8988T (cell line): Measurements from ENCODE around the gene COG3.

Experiments
- DNase-seq: peaks from one replicate; pipeline ENCODE4 v3.0.0; 2011

Gene COG3

GRCh38 chr13:45448965-45449559, 15.7 kb upstream of the COG3 start:
- DNase-seq: no peak

GRCh38 chr13:45451282-45451681, 13.5 kb upstream of the COG3 start:
- DNase-seq: no peak

GRCh38 chr13:45454204-45454603, 10.5 kb upstream of the COG3 start:
- no peak for DNase-seq

GRCh38 chr13:45456196-45456972, 8.4 kb upstream of the COG3 start:
- DNase-seq: no peak

- no peak for DNase-seq
These were observed 525 bp upstream of the COG3 start for GRCh38 chr13:45464141-45464686.

- DNase-seq: no peak
These were observed 1.6 kb downstream of the COG3 start for GRCh38 chr13:45466359-45466758.

GRCh38 chr13:45468635-45469034, 3.9 kb downstream of the COG3 start:
- no peak for DNase-seq

GRCh38 chr13:45472171-45472705, 7.5 kb downstream of the COG3 start:
- no peak for DNase-seq

- no peak for DNase-seq
These were observed 8.9 kb downstream of the COG3 start for GRCh38 chr13:45473627-45474026.

GRCh38 chr13:45474584-45475454, 10.1 kb downstream of the COG3 start:
- DNase-seq: no peak

GRCh38 chr13:45479661-45480060, 14.9 kb downstream of the COG3 start:
- no peak for DNase-seq

GRCh38 chr13:45481688-45482087, 16.9 kb downstream of the COG3 start:
- no peak for DNase-seq

- no peak for DNase-seq
These were observed 17.9 kb downstream of the COG3 start for GRCh38 chr13:45482571-45483173.

GRCh38 chr13:45487604-45488003, 22.9 kb downstream of the COG3 start:
- DNase-seq: no peak

GRCh38 chr13:45490068-45490467, 25.3 kb downstream of the COG3 start:
- no peak for DNase-seq

- no peak for DNase-seq
These were observed 27.8 kb downstream of the COG3 start for GRCh38 chr13:45492538-45492937.

- DNase-seq: no peak
These were observed 32.2 kb downstream of the COG3 start for GRCh38 chr13:45496942-45497341.

- no peak for DNase-seq
These were observed 35.9 kb downstream of the COG3 start for GRCh38 chr13:45500492-45501174.

- no peak for DNase-seq
These were observed 36.4 kb downstream of the COG3 start for GRCh38 chr13:45501175-45501526.

GRCh38 chr13:45503658-45504057, 38.9 kb downstream of the COG3 start:
- DNase-seq: no peak

GRCh38 chr13:45506811-45507210, 42.1 kb downstream of the COG3 start:
- DNase-seq: no peak

GRCh38 chr13:45508776-45509175, 44.0 kb downstream of the COG3 start:
- no peak for DNase-seq
